Fibroblast of skin of left quadriceps (primary cell): ENCODE data around the gene INAFM2.
A peak's percentile ranks its signal among the peaks of the same experiment; 100 is the strongest.

ENCODE experiments used
- DNase-seq, 2 experiments: peaks; one replicate each; pipeline ENCODE4 v3.0.0-alpha.2; 2013; ENCODE audit warnings: low read depth in 2 of 2

INAFM2 gene

DNA sequence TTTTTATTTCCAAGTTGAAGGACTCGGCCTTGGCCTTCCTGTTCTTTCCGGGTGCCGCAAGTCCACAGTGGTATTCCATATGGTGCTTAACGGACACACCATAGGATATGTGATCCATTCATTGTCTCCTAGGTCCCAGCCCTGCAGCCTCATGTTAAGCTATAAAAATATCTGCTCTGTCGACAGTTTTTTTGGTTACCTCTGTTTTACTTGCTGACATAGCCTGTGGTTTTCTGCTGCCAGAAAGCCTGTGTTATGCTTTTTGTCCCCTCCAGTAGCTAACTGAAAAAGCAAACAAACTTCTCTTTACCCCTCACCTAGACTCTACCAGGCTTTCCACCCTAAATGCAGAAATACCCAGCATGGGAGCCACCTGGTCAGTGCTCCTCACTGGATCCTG is 5.3 kb downstream of the INAFM2 start:
- no peak for DNase-seq

DNA sequence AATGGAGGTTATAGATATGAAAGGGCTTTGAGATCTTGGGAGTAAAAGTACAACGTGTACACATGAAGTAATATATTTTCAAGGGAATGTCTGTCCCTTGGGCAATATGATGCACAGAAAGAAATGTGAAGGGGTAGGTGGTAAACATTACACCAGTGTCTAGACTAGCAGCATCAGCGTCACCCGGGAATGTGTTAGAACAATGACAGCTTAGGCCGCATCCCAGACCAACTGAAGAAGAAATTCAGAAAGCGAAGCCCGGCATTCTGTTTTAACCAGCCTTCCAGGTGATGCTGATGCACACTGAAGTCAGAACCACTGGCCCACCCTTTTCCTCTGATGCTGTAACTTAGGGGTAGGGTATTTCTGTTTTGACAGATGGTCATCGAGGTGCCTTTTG is 6.3 kb downstream of the INAFM2 start:
- no peak for DNase-seq

DNA sequence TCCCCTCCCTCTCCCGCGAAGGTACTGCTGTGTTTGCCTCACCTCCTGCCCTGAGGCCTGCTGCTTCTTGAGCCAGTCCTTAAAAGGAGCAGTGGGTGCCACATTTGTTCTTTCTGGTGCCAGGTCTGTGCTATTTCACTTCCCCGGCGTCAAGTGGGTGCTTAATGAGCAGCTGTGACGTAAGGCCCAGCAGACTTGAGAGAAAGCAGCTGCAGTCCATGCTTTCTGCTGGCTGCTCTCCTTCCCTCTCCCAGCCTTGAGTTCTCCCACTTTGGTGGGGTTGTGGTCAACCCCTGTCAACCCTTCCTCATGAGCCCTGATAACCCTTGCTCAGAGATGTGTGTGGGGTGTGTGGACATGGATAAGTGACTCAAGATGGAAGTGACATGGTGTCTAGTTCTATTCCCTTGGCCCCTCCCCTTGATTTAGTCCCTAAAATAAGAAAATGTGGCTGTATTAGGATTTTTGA is 6.9 kb downstream of the INAFM2 start:
- DNase-seq, result no peak

- no peak for DNase-seq
Observed at GRCh38 chr15:40331026-40331425, 7.5 kb downstream of the INAFM2 start.

DNA sequence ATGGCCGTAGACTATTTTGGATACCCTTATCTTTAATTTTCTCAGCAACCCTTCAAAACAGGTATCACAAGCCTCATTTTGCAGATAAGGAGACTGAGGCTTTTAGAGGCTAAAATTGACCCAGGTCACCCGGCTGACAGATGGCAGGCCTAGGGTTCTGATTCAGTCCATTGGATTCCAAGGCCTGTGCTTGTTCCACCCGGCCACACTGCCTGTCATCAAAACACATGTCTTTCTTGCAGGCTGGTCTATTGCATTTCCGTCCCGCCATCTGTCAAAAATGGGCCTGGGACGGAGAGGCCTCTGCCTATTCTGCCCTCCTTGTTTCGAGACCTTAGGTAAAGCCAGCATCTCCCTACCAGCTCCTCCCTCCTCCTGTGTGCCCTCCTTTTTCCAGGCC is 8.1 kb downstream of the INAFM2 start:
- DNase-seq, result no peak

GRCh38 chr15:40332113-40332781 is 8.8 kb downstream of the INAFM2 start:
- DNase-seq, result no peak

DNA sequence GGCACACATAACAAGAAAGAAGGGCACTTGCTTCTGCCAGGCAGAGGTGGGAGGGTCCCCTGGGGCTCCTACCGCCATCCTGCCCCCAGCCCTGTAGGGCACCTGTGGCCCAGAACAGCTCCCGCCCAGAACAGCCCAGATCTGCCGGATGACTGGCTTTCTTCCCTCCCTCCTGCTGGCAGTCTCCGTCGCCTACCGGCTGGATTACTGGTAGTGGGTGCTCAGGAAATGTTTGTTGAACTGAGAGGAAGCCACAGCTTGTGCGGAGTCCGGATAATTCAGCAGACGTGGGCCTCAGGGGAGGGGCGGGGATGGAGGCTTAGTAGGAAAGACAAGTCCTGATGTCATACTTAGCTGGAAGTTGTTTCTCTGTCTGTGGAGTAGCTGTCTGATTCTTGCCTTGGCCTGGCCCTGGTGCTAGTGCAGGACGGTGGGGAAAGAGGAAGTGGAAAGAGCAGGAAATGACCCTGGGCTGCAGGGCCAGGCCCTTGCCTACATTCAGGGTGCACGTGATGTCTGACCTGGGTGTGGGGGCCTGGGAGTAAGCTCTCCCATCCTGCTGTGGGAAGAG is 10.5 kb downstream of the INAFM2 start:
- DNase-seq, result no peak

- no peak for DNase-seq
Observed at GRCh38 chr15:40334541-40334940, 11.0 kb downstream of the INAFM2 start.

DNA sequence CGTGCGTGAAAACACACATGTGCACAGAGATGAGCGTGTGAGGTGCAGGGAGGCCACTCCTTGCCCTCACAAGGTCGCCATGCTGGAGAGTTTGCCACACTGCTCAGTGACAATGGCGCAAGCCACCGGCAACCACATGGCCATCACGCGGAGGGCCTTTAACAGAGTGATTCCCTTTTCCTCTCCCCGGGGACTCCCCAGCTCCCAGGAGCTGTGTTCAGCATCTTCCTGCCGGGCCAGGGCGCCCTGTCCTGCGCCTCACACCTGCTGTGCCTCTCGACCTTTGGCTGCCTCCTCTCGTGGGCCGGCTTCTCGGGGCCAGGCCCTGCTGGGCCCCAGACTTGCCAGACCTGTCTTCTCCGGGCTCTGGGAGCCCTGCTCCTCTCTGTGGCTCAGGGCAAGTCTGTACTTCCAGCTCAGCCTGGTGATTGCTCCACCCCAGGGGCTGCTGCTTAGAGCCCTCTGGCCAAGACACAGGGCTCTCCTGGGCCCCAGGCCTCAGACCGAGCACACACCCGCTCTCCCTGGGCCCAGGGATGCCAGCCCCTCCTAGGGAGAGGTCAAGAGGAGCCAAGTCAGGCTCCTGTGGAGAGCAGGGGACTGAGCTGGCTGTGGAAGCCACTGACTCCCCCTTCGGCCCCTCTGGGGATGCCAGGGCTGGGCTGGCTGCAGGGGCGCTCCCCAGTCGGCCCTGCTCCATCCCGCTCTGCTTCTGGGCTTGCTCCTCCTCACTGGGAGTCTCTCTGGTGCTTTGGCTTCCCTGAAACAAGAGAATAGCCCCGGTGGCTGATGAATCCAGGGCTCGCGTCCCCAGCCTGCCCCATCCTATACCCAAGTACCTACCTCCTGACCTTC is 11.7 kb downstream of the INAFM2 start:
- DNase-seq, result no peak

- DNase-seq, result no peak
Observed at GRCh38 chr15:40335938-40336743, 12.6 kb downstream of the INAFM2 start.

DNA sequence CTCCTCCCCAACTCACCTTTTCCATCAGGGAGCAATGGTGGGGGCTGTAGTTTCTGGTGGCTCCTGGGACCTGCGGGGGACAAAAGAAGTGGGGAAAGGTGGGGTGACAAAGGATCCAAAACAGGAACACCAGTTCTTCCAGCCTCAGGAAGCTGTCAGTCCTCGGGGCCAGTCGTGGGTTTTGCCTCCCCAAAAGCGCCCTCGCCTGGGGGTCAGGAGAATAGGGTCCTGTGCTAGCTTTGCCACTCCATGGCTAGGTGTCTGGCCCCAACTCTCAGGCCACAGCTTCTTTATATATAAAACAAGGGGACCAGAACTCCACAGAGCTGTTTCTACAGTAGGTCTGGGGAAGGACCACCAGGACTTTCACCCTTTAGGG is 13.2 kb downstream of the INAFM2 start:
- no peak for DNase-seq

- DNase-seq, result no peak
Observed at GRCh38 chr15:40337597-40337996, 14.1 kb downstream of the INAFM2 start.

GRCh38 chr15:40338041-40338657 is 14.7 kb downstream of the INAFM2 start:
- no peak for DNase-seq

GRCh38 chr15:40338921-40339620 is 15.6 kb downstream of the INAFM2 start:
- DNase-seq, result peak in 1 of 2 experiments; percentile 47

GRCh38 chr15:40339621-40339945 is 16.1 kb downstream of the INAFM2 start:
- DNase-seq, result no peak

GRCh38 chr15:40340038-40340739 is 16.7 kb downstream of the INAFM2 start:
- DNase-seq, result peak in 1 of 2 experiments; percentile 54

- peak; percentile 62 to 65 for DNase-seq
Observed at GRCh38 chr15:40340740-40341400, 17.4 kb downstream of the INAFM2 start, which contains the start of gene CCDC9B. Gene CCDC9B, minus strand, starts transcription at chr15:40340939. Its CDS starts 120 bp downstream, at chr15:40340819.

- no peak for DNase-seq
Observed at GRCh38 chr15:40342416-40343320, 19.2 kb downstream of the INAFM2 start.

- DNase-seq, result peak; percentile 74 to 77
Observed at GRCh38 chr15:40343512-40343911, 20.0 kb downstream of the INAFM2 start.
